ENCODE data around the gene SPATA4. TPM values are rescaled to one million over a fixed set of nuclear protein-coding genes. Genes with fewer than 3 reads are reported as not detected.

Gene SPATA4
- total and polyA plus RNA-seq, 9 of the 15 experiments (the other 6 are each of a cell fraction or from before 2014, with no cell fraction given): not detected

DNA sequence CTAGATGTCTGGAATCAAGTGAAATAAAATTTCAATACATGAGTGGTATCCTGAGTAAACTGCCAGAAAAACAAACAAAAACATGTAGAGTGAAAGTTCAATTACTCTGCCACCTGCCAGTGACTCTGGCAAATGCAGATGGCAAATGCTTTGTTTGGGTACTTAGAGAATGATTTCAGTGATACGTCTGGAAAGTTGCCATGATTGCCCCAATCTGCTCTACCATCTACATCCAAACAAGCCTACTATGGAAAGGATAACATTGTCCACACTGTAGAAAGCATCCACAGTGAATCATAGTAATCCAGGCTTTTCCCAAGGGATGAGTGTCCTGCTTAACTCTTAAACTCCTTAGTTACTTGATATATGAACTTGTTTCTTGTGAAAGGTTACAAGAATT is 3.4 kb downstream of the SPATA4 start (continued):
- TF ChIP-seq NEUROD1 (IDR thresholded peaks at IDR 0.05; ENCODE audit: borderline replicate concordance, low read depth, low read length, partially characterized antibody) (no peak), DACH1 (IDR thresholded peaks at IDR 0.05; ENCODE audit: partially characterized antibody) (no peak), STAT5A (IDR thresholded peaks at IDR 0.05; ENCODE audit: borderline replicate concordance, low read length) (no peak), SMAD2 (IDR thresholded peaks at IDR 0.05; ENCODE audit: low read depth, low read length) (no peak), GATAD2A (IDR thresholded peaks at IDR 0.05) (no peak)
- TF ChIP-seq, protein P1, sequence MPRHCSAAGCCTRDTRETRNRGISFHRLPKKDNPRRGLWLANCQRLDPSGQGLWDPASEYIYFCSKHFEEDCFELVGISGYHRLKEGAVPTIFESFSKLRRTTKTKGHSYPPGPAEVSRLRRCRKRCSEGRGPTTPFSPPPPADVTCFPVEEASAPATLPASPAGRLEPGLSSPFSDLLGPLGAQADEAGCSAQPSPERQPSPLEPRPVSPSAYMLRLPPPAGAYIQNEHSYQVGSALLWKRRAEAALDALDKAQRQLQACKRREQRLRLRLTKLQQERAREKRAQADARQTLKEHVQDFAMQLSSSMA (CRISPR knock-in tag; IDR thresholded peaks at IDR 0.05): no peak
- TF ChIP-seq, protein P2, sequence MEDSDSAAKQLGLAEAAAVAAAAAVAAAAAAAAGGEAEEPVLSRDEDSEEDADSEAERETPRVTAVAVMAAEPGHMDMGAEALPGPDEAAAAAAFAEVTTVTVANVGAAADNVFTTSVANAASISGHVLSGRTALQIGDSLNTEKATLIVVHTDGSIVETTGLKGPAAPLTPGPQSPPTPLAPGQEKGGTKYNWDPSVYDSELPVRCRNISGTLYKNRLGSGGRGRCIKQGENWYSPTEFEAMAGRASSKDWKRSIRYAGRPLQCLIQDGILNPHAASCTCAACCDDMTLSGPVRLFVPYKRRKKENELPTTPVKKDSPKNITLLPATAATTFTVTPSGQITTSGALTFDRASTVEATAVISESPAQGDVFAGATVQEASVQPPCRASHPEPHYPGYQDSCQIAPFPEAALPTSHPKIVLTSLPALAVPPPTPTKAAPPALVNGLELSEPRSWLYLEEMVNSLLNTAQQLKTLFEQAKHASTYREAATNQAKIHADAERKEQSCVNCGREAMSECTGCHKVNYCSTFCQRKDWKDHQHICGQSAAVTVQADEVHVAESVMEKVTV (CRISPR knock-in tag; IDR thresholded peaks at IDR 0.05): no peak
- TF ChIP-seq, protein P3, sequence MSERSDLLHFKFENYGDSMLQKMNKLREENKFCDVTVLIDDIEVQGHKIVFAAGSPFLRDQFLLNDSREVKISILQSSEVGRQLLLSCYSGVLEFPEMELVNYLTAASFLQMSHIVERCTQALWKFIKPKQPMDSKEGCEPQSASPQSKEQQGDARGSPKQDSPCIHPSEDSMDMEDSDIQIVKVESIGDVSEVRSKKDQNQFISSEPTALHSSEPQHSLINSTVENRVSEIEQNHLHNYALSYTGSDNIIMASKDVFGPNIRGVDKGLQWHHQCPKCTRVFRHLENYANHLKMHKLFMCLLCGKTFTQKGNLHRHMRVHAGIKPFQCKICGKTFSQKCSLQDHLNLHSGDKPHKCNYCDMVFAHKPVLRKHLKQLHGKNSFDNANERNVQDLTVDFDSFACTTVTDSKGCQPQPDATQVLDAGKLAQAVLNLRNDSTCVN (CRISPR knock-in tag; IDR thresholded peaks at IDR 0.05): no peak
- TF ChIP-seq, protein P4, sequence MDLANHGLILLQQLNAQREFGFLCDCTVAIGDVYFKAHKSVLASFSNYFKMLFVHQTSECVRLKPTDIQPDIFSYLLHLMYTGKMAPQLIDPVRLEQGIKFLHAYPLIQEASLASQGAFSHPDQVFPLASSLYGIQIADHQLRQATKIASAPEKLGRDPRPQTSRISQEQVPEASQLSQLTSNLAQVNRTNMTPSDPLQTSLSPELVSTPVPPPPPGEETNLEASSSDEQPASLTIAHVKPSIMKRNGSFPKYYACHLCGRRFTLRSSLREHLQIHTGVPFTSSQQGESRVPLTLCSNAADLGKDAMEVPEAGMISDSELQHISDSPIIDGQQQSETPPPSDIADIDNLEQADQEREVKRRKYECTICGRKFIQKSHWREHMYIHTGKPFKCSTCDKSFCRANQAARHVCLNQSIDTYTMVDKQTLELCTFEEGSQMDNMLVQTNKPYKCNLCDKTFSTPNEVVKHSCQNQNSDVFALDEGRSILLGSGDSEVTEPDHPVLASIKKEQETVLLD (IDR thresholded peaks at IDR 0.05): no peak

Data from K562 (cell line).